ENCODE results near the gene SCAMP2.

GRCh38 chr15:74906067-74906449, 32.9 kb upstream of the SCAMP2 start:
- no peak for TF ChIP-seq CTCF (IDR thresholded peaks at IDR 0.05; ENCODE audit: poor library complexity, severe bottlenecking)
- no peak for TF ChIP-seq RAD21 (conservative IDR thresholded peaks at IDR 0.05)
